HG02588 (cell line): Measurements from ENCODE around the gene CELA3A.
"Not testable (repeated sequence)": the region's sequence is repeated elsewhere in the genome, so short reads cannot be mapped to it uniquely, and the experiment has no call there.

Source experiments
- ATAC-seq: cut with Tn5 transposase; IDR thresholded peaks from one replicate; pipeline ENCODE4 v1.9.1; 2021; ENCODE audit warnings: mild to moderate bottlenecking, moderate library complexity; ENCODE audit not compliant: unreplicated experiment

The CELA3A gene

DNA sequence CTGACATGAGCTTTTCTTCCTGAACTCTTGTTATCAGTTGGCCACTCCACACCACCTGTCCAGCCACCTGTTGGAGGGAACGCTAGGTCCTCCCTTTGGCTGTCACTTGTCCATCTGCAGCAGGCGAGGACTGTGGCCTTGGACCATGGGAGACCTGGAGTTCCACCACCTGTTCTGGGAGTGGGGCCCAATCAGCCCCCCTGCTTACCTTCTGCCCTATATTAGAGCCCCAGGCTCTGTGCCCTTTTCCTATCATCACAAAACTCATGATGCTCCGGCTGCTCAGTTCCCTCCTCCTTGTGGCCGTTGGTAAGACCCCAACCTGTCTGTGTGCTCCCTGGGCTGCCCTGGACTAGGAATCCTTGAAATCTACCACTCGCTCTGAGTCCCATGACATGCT lies at the start of gene CELA3A:
CELA3A (plus strand) TSS at position 249 of the 400 bp plus-strand sequence; CDS start at position 267, 18 bp downstream.
- no peak for ATAC-seq

DNA sequence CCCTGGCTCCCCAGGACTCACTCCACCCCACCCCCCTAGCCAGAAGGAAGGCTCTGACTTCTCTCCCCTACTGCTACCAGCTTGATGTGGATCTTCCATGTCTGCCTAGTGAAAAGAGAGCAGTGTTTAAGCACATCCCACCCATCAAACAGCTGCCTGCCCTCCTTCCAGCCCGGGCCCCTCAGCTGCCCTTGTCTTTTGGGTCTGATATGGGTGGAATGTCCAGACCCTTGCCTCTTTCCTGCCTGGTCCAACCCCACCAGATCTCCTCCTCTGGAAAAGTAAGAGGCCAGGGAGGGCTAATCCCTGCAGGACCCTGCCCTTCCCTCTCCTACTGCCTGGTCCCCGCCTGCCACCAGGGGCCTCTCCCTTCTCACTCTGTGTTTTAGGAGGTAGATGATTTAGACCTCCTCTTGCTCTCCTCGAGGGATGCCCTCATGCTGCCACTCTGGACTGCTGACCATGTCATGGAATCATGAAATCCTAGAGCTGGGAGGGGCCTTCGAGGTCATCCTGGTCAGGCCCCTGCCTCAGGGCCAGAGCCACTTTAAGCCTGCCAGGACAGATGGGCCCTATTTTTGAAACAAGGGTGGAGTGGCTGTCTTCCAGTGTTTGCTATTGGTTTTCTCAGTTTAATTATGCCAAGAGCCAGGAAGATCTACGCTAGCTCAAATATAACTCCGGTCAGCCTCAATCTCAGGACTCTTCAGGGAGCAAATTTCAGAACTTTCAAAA lies 48.5 kb upstream of the CELA3A start:
- no peak for ATAC-seq

GRCh38 chr1:21955058-21955457 lies 46.4 kb upstream of the CELA3A start:
- ATAC-seq = no peak

DNA sequence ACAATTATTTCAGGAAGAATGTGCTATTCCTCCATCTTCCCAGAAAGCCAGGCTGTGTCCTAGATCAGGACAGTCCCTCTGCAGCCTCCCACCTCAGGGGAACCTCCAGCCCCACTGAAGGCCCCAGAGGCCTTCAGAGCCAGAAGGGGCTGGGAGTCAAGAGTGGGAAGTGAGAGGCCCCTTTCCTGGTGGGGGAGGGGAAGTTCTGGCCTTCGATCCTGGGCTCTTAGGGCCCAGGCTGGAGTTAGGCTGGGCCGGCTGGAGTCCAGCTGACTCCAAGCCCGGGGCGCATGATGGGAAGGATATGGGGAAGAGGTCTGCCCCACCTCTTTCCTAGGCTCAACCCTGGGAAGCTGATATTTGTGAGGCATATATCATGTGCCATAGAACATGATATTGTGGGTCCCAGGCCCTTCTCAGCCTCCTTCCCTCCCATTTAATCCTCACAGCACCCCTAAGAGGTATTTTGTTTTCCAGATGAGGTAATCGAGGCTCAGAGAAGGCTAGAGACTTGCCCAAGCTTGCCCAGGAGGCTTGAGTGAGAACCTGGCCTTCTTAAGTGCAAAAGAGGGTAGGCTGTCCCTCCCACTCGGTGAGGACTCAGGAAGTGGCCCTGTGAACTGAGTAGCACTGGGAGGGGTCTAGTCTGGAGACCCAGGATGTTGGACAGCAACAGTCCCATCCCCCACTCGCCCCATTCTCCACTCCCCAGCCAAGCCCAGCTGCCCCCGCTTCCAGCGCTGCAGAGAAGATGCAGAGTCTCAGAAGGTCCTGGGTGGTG lies 45.8 kb upstream of the CELA3A start:
- ATAC-seq = no peak

GRCh38 chr1:21956720-21957552 lies 44.5 kb upstream of the CELA3A start:
- ATAC-seq = no peak

GRCh38 chr1:21961337-21961736 lies 40.1 kb upstream of the CELA3A start:
- ATAC-seq = no peak

DNA sequence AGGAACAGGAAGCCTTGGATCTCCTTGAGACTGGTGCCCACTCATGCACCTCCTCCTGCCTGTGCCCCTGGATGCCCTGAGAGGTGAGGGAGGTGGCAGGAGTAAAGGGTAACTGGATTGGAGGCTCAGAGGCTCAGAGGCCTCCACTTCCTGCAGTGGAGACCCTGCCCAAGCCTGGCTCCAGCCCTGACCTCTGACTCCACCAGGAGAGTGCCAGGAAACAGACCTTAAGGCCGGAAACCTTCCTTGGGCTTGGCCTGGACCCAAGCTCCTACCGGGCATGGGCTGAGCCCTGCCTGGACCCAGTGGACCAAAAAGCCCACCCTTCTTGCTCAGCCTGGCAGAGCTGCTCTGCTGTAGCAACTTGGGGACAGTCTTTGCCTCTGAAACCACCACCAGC lies 39.7 kb upstream of the CELA3A start:
- ATAC-seq = no peak

DNA sequence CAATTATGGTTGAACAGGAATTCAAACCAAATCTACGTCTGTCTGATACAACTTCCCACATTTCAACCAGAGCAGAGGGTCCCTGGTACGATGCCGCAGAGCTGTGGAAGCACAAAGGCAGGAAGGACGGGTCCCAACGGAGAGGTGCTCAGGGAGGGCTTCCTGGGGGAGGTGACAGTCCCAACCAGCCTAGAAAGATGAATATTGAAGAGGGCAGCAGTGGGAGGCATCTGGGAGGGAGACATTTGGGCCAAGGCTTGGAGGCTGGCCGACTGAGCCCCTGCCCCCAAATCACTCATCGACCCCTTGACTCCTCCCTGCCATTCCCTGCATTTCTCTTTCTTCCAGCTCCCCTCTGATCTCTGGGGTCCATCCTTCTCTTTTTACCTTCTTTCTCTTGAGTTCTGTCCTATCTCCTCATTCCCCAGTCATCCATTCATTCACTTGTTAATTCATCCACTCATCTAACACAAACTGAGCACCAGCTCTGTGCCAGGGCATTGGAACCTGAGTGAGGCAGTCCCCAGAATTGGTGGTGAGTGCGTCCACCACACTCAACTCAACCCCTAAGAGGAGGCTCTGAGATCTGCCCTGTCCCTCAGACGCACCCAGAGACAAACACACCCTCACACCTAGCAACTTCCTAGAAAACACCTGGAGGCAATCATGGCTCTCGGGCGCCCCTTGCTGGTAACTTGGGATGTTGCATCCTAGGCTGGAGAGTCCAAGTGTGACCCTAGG lies 37.8 kb upstream of the CELA3A start:
- ATAC-seq = no peak

- no peak for ATAC-seq
Measured at GRCh38 chr1:21966247-21967000, 35.0 kb upstream of the CELA3A start.

- not testable (repeated sequence) for ATAC-seq
Measured at GRCh38 chr1:21967216-21967615, 34.2 kb upstream of the CELA3A start.

GRCh38 chr1:21969066-21969465 lies 32.4 kb upstream of the CELA3A start:
- ATAC-seq = not testable (repeated sequence)

DNA sequence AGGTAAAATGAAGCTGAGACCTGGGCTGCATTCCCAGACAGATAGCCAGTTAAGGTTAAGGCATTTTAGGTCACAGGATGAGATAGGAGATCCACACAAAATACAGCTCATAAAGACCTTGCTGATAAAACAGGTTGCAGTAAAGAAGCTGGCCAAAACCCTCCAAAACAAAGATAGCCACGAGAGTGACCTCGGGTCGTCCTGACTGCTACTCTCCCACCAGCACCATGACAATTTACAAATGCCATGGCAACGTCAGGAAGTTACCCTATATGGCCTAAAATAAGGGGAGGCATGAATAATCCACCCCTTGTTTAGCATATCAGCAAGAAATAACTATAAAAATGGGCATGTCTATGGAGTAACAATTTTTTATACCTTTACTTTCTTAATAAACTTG lies 30.9 kb upstream of the CELA3A start:
- not testable (repeated sequence) for ATAC-seq

DNA sequence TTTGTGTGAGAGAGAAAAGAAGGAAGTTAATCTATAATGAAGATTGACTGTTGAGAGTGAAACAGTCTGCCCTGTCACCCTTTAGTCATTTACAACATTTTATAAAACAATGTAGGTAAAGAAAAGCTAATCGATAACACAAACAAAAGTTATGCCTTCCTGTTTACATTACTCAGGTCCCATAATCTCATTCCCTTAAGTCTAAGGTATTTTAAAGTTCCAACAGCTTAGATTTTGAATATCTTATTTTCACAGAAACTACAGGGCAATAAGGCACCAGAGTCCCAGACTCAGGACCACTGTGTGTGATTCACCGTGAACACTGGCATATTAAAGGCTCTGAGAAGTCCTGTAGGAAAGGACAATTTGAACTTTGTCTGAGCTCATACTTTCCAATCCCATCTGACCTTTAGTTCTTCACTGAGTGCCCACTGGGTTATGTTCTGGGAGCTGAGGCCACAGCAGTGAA lies 28.4 kb upstream of the CELA3A start:
- not testable (repeated sequence) for ATAC-seq

DNA sequence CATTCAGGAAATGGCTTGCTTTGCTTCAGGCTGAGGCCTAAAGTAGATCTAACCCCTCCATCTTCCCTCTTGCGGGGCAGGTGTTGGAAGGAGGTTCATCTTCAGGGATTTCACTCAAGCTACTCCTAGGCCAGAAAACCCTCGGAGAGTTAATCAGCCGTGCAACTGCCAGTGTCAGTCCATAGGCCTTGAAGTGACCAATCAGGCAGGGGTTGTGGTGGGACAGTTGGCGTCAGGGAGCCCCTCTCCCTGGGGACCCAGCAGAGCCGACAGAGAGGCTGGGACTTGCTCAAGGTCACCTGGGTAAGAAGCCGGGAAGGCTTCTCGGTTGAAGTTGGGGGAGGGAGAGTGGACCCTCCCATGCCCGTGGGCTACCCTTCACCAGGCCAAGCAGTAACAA lies 27.5 kb upstream of the CELA3A start:
- ATAC-seq = not testable (repeated sequence)

GRCh38 chr1:21974699-21975098 lies 26.8 kb upstream of the CELA3A start:
- ATAC-seq = not testable (repeated sequence)

DNA sequence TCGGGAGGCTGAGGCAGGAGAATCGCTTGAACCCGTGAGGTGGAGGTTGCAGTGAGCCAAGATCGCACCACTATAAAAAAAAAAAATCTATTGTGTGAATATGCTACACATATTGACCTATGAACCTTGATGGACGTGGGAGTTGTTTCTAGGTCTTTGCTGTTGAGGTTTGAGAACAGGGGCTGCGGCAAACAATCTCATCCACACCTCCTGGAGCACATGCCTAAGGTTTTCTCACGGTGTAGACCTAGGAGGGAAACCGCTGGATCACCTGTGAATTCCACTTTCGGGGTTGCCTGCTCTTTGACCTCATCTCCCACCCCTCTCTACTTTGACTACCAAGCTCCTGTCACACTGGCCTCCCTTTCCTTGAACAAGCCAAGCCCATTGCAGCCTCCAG lies 26.2 kb upstream of the CELA3A start:
- not testable (repeated sequence) for ATAC-seq

- ATAC-seq = not testable (repeated sequence)
Measured at GRCh38 chr1:21976703-21977239, 24.7 kb upstream of the CELA3A start, which contains the start of gene CELA3B. TSS of gene CELA3B (plus strand) at chr1:21977022. CDS start at chr1:21977040, 18 bp downstream.

GRCh38 chr1:21978209-21978608 lies 23.2 kb upstream of the CELA3A start:
- ATAC-seq = not testable (repeated sequence)

DNA sequence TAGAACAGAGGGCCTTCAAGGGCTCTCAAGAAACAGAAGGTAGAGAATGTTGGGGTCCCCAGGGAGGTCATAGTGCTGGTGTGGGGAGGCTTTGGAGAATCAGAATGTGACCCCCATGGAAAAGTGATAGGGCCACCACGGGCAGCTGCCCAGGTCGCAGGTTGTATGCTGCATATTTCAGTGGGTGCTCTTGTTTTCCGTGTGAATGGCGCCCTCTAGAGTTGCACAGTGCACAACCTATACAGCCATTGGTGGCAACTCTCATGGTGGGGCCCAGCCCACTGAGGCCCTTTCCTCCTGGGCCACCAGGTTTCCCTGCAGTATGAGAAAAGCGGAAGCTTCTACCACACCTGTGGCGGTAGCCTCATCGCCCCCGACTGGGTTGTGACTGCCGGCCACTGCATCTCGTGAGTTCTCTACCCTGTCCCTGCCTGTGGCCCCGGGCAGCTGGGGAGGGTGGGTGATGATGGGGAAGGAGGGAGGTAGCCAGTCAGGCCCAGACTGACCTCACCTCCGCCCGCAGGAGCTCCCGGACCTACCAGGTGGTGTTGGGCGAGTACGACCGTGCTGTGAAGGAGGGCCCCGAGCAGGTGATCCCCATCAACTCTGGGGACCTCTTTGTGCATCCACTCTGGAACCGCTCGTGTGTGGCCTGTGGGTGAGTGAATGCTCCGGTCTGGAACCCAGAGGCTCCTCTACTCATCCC lies 20.8 kb upstream of the CELA3A start:
- not testable (repeated sequence) for ATAC-seq
